ENCODE measurements around the gene POFUT2.

POFUT2 gene, protein sequence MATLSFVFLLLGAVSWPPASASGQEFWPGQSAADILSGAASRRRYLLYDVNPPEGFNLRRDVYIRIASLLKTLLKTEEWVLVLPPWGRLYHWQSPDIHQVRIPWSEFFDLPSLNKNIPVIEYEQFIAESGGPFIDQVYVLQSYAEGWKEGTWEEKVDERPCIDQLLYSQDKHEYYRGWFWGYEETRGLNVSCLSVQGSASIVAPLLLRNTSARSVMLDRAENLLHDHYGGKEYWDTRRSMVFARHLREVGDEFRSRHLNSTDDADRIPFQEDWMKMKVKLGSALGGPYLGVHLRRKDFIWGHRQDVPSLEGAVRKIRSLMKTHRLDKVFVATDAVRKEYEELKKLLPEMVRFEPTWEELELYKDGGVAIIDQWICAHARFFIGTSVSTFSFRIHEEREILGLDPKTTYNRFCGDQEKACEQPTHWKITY

DNA sequence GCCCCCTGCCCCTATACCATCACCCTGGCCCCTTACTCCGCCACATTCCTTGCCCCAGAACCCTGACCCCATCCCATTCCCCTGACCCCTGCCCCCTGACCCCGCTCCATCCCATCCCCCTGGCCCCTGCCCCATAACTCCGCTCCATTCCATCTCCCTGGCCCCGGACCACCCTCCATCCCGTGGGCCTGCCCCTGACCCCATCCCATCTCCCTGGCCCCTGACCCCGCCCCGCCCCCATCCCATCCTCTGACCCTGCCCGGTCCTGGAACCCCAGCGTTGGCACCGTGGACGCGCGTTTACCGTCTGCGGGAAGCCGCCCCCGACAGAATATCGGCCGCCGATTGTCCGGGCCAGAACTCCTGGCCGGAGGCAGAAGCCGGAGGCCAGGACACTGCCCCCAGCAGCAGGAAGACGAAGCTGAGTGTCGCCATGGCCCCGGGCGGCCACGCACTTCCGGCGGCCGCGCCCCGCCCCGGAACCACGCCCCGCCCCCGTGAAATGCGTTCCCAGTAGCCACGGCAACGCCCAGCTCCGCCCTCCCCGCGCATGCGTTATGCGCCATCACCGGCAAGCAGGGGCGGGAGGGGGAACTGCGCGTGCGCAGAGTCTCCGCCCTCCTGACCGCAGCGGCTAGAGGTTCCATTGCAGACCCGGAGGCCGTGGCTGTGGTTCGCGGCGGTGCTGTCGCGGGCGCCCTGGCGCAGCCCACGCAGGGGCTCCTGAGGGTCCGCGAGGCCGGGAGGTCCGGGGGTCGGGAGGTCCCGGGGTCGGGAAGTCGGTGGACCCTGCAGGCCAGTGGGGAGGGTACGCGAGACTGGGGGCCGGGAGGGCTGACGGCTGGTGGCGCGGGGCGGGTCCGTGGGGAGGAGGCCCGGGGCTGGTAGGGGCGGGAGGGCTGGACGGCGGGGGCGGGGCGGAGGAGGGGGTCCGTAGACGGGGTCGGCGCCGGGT lies at the start of gene POFUT2:
TSS of gene POFUT2 (minus strand) at position 458 of the 954 bp plus-strand sequence. CDS start at position 434, 24 bp downstream.
- DNase-seq (ENCODE audit: low read depth in 2 of 2), result peak; percentile 93 to 98

DNA sequence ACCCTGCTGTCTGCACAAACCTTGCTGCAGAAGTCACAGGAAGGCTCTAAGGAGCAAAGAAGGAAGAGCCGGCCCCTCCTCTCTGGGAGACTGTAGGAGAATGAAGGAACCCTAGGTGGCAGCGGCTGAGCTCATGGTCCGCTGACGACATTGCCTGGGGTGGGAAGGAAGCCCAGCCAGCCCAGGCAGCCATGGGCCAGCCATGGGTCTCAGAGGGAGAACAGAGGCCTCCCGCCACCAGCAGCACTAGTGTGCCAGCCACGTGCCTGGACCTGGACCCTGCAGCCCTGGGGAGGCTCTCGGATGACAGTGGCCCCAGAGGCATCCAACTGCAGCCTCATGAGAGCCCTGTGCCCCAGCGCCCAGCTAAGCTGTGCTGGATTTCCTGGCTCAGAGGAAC lies 49.2 kb upstream of the POFUT2 start:
- no peak for DNase-seq (ENCODE audit: low read depth in 2 of 2)

DNA sequence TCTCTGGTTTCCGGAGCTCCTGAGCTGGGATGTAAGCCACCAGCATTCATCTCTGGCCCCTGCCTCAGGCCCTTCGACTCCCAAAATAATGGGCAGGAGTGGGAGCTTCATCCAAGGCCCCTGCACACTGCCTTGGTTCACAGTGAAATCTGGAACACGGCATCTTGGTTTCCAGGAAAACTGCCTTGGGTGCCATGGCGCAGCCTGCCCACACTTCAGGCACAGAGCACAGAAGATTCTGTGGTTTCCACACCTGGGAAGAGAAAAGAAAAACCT lies 48.8 kb upstream of the POFUT2 start:
- no peak for DNase-seq (ENCODE audit: low read depth in 2 of 2)

DNA sequence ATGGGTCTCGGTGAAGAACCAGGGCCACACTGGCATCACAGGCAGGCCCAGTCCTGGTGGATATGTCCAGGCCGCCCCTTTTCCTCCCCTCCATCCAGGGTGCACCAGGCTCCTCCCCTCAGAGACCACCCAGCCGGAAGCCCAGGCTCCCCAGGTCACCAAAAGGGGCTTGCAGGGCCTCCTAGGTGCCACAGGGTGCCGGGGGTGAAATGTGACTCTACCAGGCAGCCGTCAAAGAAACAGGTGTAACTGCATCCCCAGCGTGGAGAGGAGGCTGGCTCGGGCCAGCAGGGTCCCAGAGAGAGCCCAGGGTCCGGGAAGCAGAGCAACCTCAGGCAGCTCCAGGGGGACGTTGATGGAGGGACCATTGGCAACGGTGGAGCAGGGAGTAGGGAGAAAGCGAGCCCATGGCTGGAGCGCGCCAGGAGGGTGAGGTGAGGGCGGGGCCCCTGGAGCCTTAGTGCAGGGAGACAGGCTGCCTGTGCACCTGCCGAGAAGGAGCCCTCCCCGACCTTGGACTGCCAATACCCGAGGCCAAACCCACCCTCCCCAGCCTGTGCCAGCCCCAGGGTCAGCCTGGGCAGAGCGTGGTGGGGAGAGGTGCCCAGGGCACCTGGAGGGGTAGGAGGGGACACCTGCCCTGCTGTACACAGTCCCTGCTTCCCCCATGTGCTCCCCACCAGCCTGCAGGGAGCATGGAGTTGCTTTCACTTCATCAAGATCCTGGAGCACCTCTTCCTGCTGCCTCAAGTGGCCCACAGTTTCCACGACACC lies 48.3 kb upstream of the POFUT2 start:
- DNase-seq (ENCODE audit: low read depth in 2 of 2), result no peak

DNA sequence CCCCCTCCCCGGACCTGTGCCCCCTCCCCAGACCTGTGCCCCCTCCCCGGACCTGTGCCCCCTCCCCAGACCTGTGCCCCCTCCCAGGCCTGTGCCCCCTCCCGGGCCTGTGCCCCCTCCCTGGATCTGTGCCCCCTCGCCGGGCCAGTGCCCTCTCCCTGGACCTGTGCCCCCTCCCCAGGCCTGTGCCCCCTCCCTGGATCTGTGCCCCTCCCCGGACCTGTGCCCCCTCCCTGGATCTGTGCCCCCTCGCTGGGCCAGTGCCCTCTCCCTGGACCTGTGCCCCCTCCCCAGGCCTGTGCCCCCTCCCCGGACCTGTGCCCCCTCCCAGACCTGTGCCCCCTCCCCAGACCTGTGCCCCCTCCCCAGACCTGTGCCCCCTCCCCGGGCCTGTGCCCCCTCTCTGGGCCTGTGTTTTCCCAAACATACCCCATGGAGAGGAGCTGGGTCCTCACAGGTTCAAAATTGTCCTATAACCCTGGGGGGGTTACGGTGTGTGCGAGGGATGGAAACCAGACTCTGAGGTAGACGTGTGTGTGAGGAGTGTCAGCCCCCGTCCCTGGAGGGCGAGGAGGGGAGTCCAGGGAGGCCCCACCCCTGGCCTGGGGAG lies 47.6 kb upstream of the POFUT2 start:
- no peak for DNase-seq (ENCODE audit: low read depth in 2 of 2)

DNA sequence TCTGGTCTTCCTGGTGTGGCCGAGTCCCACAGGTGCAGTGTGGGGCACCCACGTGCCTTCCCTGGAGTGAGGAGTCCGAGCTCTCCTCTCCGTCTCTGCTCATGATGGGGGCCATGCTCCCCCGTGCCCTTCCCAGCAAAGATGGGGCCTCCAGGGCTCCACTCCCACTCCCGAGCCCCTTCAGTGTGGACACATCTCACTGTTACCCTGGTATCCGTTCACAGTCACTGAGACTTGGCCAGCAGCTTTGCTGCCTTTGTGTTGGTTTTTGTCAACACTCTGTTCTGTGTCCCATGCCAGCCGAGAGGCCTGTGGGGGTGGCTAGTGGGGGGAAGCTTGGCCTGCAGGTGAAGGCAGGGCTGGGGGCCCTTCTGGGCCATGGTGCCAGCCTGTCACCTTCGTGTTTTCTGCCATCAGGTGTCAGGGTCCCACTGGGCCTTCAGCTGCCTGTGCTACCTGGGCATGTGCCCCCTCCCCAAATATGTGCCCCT lies 46.9 kb upstream of the POFUT2 start:
- no peak for DNase-seq (ENCODE audit: low read depth in 2 of 2)

DNA sequence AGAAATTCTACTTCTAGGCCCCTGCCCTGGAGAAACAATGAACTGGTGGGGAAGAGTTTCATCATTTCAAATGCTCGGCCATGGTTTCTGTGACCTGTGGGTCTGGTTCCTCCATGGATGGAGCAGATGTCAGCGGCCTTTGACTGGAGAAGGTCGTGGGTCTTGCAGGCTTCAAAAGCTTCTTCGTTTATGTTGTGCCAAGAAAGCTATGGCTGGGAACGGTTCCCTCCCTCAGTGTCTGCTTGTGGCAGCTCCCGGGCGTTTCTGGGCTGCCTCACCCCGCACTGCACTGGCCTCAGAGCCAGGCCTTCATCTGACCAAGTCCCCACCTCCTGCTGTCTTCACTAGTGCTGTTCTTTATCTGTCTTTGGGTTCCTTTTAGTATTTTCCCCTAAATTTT lies 46.4 kb upstream of the POFUT2 start:
- DNase-seq (ENCODE audit: low read depth in 2 of 2), result no peak

DNA sequence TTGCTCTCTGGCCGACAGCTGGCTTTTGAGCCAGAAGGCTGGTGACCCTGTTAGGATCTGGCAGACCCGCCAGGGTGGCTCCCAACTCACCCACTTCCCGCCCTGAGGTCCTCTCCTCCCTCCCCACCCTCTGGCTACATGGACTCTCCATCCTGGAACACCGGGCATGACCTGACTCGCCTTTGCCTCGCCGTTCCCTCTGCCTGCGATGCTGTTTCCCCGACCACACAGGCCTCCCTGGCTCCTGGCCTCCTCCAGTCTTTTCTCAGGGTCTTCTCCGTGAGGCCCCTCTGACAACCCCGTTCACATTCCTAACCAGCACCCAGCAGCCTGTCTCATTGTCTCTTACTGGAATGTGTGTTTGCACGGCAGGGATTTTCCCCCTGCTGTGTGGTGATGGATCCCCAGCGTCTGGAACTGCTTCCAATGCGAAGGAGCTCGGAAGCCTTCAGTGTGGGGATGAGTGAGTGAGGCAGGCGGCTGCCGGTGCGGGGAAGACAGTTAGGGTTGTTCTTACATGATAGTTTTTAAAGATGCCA lies 46.0 kb upstream of the POFUT2 start:
- DNase-seq (ENCODE audit: low read depth in 2 of 2), result no peak

DNA sequence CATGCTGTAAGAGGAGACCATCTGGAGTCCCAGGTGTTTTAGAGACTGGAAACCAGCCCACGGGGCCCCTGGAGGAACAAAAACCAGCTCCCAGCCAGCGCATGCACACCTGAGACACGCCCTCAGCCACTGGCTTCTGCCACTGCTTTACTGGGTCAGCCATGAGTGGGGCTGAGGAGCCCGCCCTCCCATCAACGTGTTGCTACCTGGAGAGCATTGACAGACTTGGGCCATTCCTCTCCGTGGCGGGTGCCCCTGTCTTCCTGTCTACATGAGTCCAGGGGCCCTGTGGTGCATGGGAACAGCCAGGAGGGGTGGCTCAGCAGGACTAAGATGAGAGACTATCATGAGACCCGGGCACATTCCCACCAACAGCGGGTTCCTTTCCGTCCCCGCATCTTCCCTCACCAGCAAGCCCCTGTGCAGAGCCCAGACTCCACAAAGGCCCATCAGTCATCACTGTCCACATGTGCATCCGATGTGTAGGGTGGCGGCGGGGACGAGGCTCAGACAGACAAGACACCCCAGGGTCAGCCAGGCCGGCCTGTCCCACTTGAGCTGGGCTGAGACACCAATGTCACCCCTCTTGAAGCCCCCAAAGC lies 45.4 kb upstream of the POFUT2 start:
- DNase-seq (ENCODE audit: low read depth in 2 of 2), result no peak

DNA sequence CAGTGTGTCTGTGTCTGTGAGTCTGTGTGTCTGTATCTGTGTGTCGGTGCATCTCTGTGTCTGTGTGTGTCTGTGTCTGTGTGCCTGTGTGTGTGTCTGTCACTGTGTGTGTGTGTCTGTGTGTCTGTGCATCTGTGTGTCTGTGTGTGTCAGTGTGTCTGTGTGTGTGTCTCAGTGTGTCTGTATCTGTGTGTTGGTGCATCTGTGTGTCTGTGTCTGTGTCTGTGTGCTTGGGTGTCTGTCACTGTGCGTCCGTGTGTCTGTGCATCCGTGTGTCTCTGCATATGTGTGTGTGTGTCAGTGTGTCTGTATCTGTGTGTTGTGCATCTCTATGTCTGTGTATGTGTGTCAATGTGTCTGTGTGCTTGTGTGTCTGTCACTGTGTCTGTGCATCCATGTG lies 44.7 kb upstream of the POFUT2 start:
- DNase-seq (ENCODE audit: low read depth in 2 of 2), result no peak

DNA sequence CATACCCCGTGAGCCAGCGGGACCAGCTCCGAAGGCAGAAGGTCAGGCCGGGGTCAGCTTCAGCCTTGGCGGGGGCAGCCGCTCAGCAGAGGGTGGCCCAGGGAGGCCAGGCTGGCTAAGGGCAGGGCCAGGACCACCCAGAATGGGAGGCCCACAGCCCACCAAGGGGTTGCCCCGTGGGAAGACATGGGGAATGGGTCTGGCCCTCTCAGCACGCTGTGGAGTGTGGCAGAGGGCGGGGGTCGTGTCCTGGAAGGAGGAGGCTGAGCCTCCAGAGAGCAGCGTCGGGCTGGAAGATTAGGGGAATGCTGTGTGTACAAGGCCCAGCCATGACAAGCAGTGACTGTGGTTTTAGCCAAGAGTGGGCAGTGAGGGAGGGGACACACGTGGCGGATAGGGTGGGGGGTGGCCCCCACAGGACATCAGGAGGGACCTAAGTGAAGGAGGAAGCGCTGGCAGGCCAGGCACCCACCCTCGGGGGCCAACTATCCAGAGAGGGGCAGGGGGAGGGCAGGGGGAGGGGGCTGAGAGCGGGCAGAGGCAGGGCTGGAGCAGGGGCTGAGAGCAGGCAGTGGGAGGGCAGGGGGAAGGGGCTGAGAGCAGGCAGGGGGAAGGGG lies 43.9 kb upstream of the POFUT2 start:
- DNase-seq (ENCODE audit: low read depth in 2 of 2), result no peak

DNA sequence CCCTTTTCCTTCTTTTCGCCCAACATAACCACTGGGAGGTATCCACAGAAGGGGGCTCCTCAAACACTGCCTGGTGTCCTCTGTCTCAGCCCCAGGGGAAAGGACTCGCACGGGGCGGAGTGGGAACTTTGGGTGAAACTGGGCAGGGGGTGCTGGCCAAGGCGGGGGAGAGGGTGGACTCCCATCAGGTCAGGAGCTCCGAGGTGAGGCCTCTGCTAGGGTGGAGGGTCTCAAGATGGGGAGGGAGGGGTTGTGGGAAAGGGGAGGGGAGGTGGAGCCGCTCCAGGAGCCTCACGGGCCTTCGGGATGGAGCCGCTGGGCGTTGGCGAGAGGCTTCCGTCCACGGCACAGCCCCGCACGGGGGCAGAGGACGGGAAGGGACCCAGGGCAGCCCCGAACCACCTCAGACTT lies 43.2 kb upstream of the POFUT2 start:
- no peak for DNase-seq (ENCODE audit: low read depth in 2 of 2)

DNA sequence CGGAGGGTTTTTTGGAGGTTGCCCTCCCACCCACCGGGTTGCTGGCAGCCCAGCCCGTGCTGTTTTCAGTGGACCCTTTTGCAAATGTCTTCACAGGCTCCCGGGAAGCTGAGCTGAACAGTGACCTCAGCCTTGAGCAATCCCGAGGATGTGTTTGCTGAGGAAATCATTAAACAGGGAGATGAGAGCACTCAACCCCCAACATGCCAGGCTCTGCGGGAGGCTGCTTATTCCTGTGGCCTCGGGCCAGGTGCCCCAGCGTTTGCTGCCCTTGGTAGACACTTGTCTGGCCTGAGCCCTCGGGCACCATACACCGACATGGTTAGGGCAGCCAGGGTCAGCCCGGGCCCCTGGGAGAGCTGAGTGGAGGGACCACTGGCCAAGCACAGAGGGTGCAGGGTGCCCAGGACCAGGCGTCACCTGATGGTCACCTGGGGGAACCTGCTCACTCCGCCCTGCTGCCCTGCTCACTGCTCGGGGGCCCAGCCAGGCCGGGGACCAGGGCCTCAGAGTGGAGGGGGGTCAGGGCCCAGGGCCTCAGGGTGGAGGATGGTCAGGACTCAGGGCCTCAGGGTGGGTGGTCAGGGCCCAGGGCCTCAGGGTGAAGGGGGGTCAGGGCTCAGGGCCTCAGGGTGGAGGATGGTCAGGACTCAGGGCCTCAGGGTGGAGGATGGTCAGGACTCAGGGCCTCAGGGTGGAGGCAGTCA lies 42.5 kb upstream of the POFUT2 start:
- no peak for DNase-seq (ENCODE audit: low read depth in 2 of 2)

DNA sequence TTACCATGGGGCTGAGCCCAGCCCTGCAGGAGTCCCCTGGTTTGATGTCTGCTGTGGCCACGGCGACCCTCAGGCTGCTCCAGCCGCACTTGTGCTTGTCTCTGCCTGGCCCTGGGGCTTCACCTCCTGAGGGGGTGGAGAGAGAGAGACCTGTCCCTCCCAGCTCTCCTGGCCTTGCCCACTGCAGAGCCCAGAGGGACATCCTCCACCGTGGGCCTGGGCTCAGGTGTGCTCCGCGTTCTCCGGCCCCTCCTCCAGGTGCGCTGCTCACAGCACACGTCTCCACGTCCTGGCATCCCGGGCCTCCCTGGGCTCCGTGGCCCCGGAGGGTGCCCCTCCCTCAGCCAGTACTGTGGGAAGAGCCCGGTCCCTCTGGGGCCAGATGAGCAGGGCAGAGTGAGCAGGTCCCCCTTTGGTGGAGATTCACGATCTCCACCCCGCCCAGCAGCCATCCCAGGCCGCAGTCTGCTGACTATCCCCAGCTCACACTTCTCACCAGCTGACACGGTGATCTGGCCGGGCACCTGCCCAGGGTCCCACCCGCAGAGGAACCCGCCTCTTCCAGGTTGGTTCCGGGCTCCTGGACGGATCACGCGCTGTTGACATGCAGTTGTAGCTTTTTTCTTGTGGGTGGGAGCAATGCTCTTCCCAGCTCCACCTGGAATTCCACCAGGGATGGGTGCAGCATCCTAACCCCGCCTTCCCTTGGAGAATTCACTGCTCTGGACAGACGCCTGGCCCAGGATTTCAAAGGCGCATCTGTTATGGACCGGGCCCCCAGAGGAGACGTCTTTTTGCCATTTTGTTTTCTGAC lies 41.8 kb upstream of the POFUT2 start:
- DNase-seq (ENCODE audit: low read depth in 2 of 2), result no peak

DNA sequence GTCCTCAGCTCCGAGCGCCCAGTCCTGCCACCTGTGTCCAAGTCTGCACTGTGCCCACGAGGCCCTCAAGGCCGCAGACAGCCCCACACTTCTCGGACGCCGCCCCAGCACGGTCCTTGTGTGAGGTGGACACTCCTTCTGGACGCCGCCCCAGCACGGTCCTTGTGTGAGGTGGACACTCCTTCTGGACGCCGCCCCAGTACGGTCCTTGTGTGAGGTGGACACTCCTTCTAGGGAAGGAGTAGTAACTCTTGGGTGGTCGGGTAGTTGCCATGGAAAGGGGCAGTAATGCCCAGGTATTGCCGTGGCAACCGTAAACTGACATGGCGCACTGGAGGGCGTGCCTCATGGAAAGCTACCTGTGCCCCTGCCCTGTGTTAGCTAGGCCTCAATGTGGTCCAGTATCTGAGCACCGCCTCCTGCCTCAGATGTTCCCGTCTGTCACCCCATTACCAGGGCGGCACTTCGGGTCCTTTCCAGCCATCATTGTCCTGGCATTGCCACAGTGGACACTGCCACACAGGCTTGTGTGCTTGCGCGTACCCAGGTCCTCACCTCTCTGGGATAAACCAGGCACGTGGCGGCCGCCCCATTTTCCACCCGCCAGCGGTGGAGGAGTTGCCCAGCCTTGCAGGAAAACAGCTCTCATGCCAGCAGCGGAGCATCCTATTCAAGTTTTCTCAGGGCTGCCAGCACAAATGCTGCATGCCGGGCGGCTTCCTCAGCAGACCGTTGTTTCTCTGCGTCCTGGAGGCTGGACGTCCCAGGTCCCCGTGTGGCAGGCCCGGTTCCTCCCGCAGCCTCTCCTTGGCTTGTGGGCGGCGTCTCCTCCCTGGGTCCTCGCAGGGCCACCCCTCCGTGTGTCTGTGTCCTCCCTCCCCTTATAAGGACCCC lies 40.8 kb upstream of the POFUT2 start:
- no peak for DNase-seq (ENCODE audit: low read depth in 2 of 2)

DNA sequence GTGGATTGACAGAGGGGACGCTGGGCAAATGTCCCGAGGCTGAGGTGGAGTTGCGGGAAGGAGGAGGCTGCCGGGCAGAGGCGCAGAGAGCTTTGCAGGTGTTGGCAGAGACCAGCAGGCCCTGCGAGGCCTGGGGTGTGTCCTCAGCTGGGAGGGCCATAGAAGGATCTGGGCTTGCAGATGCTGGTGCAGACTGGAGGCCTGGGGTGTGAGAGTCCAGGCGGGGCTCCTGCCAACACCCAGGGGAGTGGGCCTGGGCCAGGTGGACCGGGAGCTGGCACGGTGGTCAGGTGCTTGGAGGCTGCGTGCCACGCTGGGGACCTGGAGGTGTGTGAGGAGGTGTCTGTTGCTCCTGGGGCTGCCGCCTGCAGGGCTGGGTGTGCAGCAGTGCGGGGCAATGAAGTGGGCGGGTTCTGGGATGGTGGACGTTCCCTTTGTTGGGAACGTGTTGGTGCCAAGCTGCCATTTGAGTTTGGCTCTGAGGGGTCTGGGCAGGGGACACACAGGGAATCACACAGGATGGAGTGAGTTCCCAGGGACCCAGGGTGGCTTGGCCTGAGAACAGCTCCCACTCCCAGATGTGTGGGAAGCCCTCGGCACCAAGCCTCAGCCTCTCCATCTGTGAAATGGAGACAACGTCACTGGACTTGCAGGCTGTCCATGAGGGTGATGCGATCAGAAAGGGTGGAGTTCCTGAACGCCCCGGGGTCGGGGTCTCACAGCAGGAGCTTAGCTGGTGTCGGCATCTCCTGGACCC lies 39.9 kb upstream of the POFUT2 start:
- no peak for DNase-seq (ENCODE audit: low read depth in 2 of 2)

DNA sequence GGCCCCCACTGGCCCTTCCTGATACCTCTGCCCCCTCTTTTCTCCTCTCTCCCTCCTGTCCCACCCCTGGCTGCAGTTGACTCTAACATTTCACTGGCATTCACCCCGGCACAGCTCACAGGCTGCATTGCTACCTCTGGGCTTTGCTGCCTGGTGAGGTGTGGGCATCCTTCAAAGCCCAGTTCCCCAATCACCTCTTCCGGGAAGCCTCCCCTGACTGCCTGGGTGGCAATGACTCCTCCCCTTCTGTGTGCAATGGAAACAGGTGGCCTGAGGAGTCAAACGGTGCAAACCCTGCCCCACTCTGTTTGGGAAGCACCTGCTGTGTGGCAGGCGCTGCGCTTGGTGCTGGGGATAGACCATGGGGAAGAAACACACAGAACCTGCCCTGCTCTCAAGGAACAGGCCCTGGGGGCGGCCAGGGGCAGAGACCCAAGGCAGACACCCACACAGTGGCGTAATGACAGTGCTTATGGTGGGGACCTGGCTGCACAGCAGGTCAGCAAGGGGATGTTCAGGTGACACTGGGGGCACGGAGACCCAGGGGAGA lies 39.3 kb upstream of the POFUT2 start:
- no peak for DNase-seq (ENCODE audit: low read depth in 2 of 2)

All from stimulated activated CD4-positive, alpha-beta T cell treated with anti-CD3 and anti-CD28 coated beads, Interleukin-15, amount 100 ng/mL, for 48 hours (primary cell).